ENCODE results near the gene ROS1.
"Not testable (repeated sequence)": the region's sequence is repeated elsewhere in the genome, so short reads cannot be mapped to it uniquely, and the experiment has no call there.

ROS1 gene

DNA sequence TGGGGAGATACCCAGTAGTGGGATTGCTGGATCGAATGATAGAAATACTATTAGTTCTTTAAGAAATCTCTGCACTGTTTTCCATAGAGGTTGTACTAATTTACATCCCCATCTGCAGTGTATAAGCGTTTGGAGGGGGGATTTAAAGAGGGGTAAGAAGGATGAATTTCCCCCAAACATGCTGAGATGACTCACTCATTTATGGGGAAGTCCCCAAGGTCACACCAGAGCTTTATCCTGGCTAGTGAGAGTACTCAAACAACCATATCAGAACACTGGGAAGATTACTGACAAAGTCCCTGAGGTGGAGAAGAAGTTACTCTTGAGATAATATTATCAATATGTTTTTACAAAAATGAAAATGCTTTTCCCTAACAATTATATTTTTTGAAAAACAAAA is 44.0 kb downstream of the ROS1 start:
- no peak for DNase-seq (ENCODE audit: low read depth in 3 of 3)

DNA sequence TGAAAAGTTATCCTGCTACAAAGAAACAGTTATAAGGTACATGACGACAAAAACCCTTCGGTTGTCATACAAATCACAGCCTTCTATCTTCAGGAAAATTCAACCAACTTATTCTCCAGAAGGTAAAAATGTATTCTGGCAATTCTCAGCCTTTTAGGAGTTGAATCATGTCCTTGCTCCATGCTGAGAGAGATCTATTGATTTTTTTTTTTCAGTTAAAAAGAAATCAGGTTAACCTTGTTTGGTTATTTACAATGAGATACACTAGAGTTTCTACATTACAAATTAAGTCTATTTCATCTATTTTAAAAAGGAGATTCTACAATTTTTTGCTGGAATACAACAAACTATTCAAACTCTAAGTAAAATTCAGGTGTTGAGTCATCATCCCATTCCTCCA is 45.4 kb downstream of the ROS1 start:
- no peak for DNase-seq (ENCODE audit: low read depth in 3 of 3)

DNA sequence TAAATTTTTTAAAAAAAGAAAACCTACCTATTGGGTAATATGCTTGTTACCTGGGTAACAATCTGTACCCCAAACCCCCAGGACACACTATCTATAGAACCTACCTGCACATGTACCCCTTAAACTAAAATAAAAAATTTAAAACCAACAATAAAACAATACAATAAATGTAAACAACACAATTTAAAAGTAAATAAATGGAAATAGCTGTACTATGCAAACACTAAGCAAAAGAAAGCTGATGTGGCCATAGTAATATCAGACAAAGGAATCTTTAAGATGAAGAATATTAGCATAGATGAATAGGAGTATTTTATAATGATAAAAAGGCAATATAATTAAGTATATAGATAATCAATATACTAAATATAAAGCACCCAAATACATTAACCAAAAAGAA is 50.3 kb downstream of the ROS1 start:
- DNase-seq (ENCODE audit: low read depth in 3 of 3), result no peak

DNA sequence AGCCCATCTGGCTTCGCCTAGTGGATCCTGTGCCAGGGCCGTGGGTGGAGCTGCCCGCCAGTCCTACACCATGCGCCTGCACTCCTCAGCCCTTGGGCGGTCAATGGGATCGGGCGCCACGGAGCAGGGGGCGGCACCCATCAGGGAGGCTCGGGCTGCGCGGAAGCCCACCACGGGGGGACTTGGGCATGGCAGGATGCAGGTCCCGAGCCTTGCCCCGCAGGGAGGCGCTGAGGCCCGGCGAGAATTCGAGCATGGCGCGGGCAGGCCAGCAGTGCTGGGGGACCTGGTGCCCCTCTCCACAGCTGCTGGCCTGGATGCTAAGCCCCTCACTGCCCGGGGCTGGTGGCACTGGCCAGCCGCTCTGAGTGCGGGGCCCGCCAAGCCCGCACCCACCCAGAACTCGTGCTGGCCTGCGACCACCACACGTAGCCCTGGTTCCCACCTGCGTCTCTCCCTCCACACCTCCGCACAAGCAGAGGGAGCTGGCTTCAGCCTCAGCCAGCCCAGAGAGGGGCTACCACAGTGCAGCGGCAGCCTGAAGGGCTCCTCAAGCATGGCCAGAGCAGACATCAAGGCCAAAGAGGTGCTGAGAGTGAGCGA is 52.4 kb downstream of the ROS1 start:
- no peak for DNase-seq (ENCODE audit: low read depth in 3 of 3)

DNA sequence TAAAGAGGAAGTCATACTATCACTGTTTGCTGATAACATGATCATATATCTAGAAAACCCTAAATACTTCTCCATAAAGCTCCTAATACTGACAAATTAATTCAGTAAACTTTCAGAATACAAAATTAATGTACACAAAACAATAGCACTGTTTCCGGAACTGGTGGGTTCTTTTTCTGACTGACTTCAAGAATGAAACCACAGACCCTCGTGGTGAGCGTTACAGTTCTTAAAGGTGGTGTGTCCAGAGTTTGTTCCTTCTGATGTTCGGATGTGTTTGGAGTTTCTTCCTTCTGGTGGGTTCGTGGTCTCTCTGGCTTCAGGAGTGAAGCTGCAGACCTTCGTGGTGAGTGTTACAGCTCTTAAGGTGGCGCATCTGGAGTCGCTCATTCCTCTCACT is 53.5 kb downstream of the ROS1 start:
- DNase-seq (ENCODE audit: low read depth in 3 of 3), result not testable (repeated sequence)

DNA sequence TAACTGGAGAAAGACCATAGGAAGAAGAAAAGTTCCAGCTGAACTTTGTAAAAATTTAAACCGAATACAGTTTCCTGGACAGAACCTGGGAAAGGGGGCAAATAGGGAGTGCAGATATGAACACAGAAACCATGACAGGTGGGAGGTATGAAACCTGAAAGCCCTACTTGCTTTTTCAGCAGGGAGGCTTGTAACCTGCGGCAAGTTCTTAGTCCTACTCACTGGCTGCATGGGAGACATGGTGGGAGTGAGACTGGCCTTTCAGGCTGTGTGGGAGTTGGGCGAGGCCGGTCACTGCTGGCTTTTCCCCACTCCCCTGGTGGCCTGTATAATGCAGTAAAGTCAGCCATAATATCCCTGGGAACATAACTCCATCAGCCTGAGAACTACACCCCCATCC is 54.2 kb downstream of the ROS1 start:
- DNase-seq (ENCODE audit: low read depth in 3 of 3), result no peak

DNA sequence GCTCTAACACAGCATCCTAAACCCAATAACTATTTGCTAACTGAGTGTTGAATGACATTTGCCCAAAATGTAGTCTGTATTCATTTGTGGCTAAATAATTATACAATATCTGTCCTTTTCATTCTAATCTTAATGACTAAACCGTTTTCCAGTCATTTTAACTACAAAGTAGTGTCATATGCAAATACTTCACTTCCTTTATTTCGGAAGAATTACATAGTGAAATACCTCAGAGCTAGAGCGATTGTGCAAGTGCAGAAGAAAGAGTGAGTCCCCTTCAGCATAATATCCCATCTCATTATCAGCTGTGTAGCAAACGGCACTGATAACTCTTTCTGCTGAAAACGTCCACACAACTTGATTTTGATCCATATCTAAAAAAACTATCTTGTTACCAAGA is 66.2 kb downstream of the ROS1 start:
- no peak for DNase-seq (ENCODE audit: low read depth in 3 of 3)

DNA sequence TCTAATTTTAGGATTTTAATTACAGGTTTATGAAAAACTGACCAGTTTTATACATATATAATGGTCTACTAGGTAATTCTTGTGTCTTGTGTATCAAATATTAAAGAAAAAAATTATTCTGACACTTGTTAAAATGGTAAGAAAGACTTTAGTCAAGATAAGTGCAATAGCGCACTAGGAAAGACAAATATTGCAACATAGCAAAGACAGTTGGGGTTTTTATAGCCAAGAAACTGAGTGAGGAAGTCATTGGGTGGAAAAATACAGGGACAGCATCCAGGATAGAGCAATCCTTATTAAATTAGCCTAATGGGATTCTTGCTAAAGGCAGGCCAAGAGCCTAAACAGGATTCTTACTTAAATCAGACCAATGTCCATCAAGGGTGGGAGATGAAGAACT is 71.1 kb downstream of the ROS1 start:
- no peak for DNase-seq (ENCODE audit: low read depth in 3 of 3)

DNA sequence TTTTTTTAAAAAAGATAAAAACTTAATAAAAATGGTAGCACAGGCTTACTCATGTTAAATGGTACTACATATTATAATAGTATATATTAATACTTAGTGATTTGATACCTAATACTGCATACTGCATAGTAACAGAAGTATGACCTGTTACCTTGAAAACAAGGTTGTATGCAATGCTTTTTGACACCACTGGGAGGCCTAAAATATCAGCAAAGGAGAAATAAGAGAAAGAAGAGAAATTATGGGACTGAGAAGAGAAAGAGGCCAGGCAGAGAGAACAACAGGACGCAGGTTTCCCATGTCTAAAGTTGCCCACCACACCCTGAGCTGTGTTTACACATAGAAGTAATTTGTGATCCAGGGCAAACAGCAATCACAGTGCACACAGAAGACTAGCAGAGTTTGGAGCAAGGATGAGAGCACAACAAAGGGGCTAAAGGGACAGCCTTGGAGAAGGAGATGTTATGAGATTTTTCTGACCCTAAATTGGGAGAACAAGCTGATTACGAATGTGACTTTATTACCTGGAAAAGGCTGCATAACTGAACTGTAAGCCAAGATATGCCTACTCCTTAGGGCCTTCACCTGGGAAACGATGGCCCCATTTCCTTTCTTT is 73.2 kb downstream of the ROS1 start:
- no peak for DNase-seq (ENCODE audit: low read depth in 3 of 3)

DNA sequence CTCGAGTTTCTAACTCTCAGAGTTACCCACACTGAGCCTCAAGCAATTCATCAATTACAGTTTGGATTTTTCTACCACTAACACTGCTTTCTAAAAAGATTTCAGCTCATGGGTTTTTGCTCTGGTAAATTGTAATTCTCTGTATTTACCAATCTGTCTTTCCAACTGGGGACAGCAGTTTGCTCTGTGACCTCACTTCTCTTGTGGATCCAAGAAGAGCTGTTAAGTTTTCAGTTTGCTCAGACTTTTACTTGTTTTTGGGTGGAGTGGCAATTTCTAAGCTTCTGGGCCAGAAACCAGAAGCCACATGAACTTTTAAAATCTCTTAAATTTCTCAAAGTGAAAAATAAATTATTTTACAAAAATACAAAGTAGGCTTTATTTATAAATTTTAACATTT is 74.2 kb downstream of the ROS1 start:
- no peak for DNase-seq (ENCODE audit: low read depth in 3 of 3)

DNA sequence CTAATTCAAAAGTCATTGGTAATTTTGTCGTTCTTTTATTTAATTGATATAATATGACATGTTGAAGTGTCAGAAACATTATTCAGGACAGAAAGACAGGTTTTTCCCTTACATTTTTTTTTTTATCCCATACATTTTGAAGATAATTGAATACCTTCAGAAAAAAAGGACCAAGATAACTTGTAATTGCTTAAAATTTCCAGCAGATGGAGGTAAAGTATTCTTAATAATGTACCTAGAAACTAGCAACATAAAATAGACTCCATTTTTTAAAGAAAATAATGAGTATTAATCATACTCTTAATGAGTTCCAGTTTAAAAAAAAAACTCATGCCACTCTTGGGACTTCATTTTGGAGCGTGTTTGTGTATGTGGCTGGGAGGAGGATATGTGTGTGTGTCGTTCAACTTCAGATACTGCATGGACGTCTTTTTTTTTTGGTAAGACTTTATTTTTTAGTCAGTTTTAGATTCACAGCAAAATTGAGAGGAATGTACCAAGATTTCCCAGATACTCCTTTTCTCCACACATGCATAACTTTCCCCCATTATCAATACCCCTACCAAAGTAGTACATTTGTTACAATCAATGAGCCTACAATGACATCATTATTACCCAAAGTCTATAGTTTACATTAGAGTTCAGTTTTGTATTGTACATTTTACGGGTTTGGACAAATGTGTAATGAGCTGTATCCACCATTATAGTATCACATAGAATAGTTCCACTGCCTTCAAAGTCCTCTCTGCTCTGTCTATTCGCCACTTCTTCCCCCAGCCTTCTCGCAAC is 79.4 kb downstream of the ROS1 start:
- no peak for DNase-seq (ENCODE audit: low read depth in 3 of 3)

DNA sequence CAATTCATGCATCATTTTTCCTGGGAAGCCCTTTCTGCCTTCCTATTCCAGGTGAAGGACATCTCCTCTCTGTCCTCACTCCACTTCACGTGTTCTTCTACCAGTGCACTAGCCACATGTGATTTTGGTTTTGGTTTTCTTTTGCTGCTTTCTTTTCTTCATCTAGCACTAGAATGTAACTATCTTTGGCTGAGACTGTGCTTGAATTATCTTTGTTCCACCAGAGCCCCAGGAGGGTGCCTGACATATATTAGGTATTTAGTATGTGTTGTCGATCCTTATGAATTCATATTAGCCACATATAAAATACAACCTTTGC is 80.5 kb downstream of the ROS1 start:
- no peak for DNase-seq (ENCODE audit: low read depth in 3 of 3)

DNA sequence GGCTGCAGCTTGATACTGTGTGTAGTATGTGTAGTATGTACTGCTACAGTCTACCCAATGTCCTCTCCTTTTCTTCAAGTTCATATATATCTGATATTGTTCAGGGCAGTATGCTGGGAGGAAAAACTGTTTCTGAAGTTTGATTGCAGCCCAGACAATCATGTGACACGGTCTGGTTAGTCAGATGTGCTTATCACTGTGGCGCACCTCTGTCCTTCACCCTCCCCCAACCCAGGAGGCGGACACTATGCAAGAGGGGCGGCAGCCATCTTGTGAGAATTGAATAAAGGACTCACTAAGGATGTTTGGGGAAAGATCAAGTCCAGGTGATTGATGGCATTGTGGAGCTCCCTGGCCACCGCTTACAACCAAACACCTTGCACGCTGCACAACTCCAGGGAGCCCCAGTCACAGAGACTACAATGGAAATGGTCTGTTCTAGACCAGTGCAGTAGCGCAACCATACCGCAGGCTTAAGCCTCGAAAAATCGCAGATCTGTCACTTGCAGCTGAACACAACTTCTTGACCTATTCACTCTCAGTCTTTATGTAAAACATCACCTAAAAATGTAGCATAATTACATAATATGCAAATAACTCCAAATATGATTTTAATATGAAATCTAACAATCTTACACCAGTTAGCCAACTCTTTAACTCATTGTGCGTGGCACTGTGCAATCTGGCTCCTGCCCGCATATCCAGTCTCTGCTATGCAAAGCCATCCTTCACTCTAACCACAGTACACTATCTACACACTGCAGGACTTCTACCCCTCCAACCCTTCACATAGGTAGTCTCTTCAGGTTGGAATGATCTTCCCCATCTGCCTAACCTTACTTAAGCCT is 81.1 kb downstream of the ROS1 start:
- DNase-seq (ENCODE audit: low read depth in 3 of 3), result no peak

DNA sequence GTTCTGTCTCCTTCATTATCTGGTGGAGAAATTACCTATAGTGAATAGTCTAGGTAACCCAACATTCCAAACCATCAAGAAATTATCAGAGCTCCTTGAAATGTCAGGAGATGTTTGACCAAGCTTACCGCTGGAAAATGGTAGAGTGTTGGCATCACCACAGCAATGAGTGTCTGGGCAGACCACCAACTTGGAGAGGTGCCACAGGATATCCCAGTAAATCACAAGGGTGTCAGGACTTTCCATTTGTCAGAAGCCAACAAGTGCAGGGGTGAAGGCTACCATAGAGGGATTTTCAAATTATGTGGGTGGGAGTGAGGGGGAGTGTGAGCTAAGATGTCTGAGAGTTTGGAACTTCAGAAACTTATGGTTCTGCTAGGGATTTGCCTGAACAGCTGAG is 87.2 kb downstream of the ROS1 start:
- no peak for DNase-seq (ENCODE audit: low read depth in 3 of 3)

DNA sequence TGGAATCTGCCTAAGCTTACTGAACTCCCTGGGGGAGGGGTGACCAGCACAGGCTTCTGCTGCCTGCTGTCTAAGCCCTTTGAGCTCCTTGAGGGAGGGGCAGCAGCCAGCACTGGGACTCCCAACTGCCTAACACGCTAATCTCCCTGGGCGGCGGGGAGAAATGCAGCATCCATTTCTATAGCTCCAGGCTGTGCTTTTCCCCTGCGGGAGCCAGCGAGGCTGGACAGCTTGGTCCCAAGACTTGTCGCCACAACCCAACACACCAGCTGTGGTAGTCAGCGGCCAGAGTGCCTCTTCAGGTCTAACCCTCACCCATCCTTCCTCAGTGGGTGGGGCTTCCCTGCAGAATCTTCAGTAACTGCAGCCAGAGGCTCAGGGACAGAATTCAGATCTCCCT is 95.8 kb downstream of the ROS1 start:
- no peak for DNase-seq (ENCODE audit: low read depth in 3 of 3)

DNA sequence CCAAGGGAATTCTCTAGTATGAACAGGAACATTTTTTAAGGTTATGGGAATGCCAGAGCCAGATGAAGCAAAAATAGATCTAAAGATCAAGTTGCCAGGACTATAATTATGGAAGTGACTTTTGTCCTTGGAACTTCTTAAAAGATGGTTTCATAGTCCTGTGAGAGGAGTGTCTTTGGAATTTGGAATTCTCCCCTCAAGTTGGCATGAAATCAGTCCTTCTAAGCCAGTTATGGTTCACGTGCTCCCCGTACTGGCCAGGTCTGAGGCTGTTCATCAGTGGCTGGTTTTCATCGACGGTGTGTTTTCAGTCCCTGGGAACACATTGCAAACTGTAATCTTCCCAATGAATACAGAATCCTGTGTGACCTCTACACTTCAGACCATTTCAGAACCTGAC is 97.2 kb downstream of the ROS1 start:
- no peak for DNase-seq (ENCODE audit: low read depth in 3 of 3)

DNA sequence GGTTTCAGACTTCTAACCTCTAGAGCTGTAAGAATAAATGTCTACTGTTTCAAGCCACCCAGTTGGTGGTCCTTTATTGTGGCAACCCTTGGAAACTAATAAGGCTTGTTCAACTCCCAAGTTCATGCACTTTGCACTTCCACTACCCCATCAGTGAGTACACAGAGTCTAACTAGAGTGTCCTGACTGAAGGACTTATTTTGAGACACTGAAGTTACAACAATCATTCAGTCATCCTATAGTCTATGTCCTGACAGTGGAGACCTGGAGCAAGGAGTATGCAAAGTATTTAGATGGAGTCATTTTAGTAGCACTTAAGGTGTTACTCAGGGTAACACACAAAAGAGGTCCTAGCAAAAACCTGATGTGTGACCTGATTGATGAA is 97.7 kb downstream of the ROS1 start:
- DNase-seq (ENCODE audit: low read depth in 3 of 3), result no peak

DNA sequence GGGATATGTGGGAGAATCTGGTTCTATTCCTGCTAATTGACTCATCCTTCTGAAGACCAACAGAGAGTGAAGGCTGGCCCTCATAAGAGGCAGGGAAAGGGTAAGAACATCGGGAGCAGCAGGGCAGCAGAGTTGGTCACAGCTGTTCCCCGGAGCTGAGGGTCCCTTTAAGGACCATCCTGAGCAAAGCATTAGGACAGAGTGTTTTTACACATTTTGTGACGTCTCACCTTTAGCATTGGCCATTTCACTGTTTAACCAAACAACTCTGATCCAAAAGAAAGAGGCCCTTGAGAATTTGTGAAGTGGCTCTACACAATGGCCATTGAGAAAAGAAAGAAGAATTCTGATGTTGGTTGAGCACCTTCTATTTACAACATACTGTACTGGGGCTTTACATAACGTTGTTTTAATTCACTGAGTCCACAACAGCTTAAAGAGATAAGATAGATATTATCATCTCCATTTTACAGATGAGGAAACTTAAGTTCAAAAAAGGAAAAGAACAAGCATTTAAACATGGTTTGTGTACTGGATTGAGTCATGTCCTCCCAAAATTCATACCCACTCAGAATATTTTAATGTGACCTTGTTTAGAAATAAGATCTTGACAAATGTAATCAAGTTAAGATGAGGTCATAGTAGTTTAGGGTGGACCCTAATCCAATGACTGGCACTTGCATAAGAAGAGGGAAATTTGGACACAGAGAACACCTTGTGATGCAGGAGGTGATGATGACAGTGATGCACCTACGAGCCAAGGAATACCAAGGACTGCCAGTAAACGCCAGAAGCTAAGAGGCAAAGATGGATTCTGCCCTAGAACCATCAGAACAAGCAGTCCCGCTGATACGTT is 98.4 kb downstream of the ROS1 start:
- no peak for DNase-seq (ENCODE audit: low read depth in 3 of 3)

DNA sequence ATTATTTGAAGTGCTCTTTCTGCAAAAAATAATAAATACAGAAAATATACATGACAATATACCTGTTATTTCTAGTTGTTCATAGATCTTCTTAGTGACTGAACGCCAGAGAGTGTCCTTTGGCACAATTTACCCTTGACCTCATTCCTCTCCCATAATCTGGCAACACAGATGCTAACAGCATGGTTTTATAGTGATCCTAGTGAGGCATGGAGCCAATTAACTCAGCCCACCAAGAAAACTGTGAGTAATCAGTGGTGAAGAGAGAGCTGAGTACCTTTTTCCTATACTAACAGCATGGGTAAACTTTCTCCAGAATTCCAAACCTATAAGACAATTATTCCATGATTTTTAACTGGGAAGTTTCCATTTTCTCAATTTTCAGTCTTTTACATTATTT is 99.3 kb downstream of the ROS1 start:
- DNase-seq (ENCODE audit: low read depth in 3 of 3), result no peak

DNA sequence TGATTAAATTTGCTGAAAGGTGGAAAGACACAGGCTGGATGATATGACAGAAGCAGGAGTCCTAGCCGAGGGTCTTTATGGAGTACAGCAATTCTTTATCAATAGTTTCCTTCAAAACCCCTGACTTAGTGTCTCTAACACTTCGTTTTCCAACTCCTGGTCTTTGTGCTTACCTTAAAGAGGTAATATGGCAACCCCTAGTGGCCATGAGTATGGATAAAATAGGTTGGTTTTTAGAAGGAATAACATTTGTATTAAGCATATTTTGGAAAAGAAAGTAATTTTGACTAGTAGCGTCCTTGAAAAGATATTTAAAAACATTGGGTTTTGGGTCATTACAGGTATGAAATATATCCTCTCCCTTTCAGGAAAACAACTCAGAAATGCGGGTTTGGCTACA is 108.5 kb downstream of the ROS1 start:
- no peak for DNase-seq (ENCODE audit: low read depth in 3 of 3)

DNA sequence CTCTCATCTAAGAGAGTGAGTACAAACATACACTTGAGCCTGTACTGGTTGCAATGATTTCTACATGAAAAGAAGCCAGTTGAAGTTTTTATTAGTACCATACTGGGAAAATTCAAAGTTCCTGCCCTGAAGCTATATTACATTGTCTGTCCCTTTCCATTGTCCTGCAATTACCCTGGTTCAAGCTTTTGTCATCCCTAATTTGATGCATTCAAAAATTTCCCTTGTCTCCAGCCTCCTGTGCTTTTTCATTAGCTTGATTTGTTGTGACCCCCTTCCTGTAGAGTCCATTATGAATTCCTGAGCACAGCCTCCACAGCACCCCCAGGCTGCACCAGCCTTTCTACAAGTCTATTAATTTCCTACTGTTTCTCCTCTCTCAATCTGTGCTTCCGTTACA is 114.0 kb downstream of the ROS1 start:
- no peak for DNase-seq (ENCODE audit: low read depth in 3 of 3)

DNA sequence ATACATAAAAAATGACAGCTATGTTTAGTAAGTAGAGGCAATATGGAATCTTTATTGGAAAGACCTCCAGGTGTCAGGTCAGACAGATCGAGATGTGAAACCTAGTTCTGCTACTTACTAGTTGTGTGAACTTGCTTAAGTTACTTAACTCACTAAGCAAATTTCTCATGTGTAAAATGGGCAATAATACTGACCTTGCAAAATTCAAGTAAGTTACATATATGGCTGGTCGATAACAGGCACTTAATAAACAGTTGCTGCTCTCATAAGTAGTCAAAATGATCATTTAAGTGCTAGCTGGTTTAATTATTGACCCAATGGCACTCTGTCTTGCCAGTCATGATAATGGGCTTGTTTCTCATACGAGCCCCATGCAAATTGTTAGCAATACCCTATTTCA is 114.4 kb downstream of the ROS1 start:
- no peak for DNase-seq (ENCODE audit: low read depth in 3 of 3)

Data from stimulated activated CD4-positive, alpha-beta T cell treated with anti-CD3 and anti-CD28 coated beads, TNF-alpha, amount 100 ng/mL, for 4 hours (primary cell).